B cell (primary cell): ENCODE data around the gene SLC24A4. TPM values are rescaled to one million over a fixed set of nuclear protein-coding genes. Genes with fewer than 3 reads are reported as not detected.

Experiments used
- ATAC-seq: fragments of 200-7000 bp; cut with Tn5 transposase; one replicate; pipeline ENCODE4 v1.10.0; 2021; ENCODE audit warnings: low read depth, mild to moderate bottlenecking, moderate number of reproducible peaks, moderate library complexity
- CTCF ChIA-PET: fragments of 350-600 bp; sonication (Branson Sonifier 250); formaldehyde crosslinking; loops from one replicate; lab custom pipeline; 2021; ENCODE audit warnings: antibody characterized with exemption, inconsistent platforms; lab: Charles Lee
- POLR2A ChIA-PET: fragments of 350-600 bp; sonication (Branson Sonifier 250); formaldehyde crosslinking; loops from one replicate; lab custom pipeline; 2021; ENCODE audit warnings: antibody characterized with exemption; lab: Charles Lee
- DNase-seq: peaks from one replicate; pipeline ENCODE4 v3.0.0; 2013
- H2AFZ ChIP-seq: 2 replicates; pipeline ENCODE4 v1.6.1; 2012; ENCODE audit warnings: mild to moderate bottlenecking, low read depth, low read length; ENCODE audit not compliant: insufficient read depth, poor library complexity, severe bottlenecking
- H3K27ac ChIP-seq, 2 donors: 1 replicate in 1 of 2; 2 replicates in 1 of 2; pipeline ENCODE4 v1.5.1; 2012 to 2013; ENCODE audit warnings: low read length in 2 of 2, mild to moderate bottlenecking in 2 of 2, moderate library complexity in 1 of 2
- H3K27me3 ChIP-seq, 4 experiments: fragments of 200-600 bp in 1 of 4; sonication (generic) in 1 of 4; replicated peaks in 1 of 4; 1 replicate in 2 of 4; 2 replicates in 2 of 4; pipeline versions ENCODE4 v1.6.1 to v1.7.0; 2013 to 2016; ENCODE audit warnings: low read length in 3 of 4, mild to moderate bottlenecking in 2 of 4, mixed read lengths in 1 of 4, moderate library complexity in 1 of 4; ENCODE audit not compliant: insufficient read depth in 4 of 4, control insufficient read depth in 3 of 4; ENCODE audit errors: control extremely low read depth in 1 of 4
- H3K36me3 ChIP-seq, 2 experiments: replicated peaks in 1 of 2; 1 replicate in 1 of 2; 2 replicates in 1 of 2; pipeline versions ENCODE4 v1.6.1 to v1.7.1; 2013; ENCODE audit warnings: low read length in 1 of 2; ENCODE audit not compliant: insufficient read depth in 2 of 2, control insufficient read depth in 1 of 2; ENCODE audit errors: control extremely low read depth in 1 of 2, extremely low read depth in 1 of 2
- H3K4me1 ChIP-seq, 2 donors: fragments of 200-600 bp in 1 of 2; sonication (generic) in 1 of 2; 1 replicate in 1 of 2; 2 replicates in 1 of 2; pipeline versions ENCODE4 v1.5.1 to v1.6.1; 2013 to 2017; ENCODE audit warnings: low read length in 2 of 2; ENCODE audit not compliant: control insufficient read depth in 2 of 2, insufficient read depth in 2 of 2
- H3K4me2 ChIP-seq: replicated peaks from 2 replicates; pipeline ENCODE3; 2012; ENCODE audit warnings: mild to moderate bottlenecking, low read depth, low read length; ENCODE audit not compliant: poor library complexity, severe bottlenecking
- H3K4me3 ChIP-seq, 5 experiments: fragments of 200-600 bp in 1 of 5; sonication (generic) in 1 of 5; 1 replicate in 3 of 5; 2 replicates in 2 of 5; pipeline versions ENCODE4 v1.5.1 to v1.7.0; 2011 to 2016; ENCODE audit warnings: low read length in 4 of 5, mild to moderate bottlenecking in 4 of 5, low read depth in 2 of 5, control low read depth in 1 of 5, moderate library complexity in 1 of 5; ENCODE audit not compliant: insufficient read depth in 1 of 5; ENCODE audit errors: control extremely low read depth in 1 of 5, extremely low read depth in 1 of 5
- H3K79me2 ChIP-seq: fragments of 200-600 bp; sonication (generic); one replicate; pipeline ENCODE4 v1.6.0; 2016; ENCODE audit warnings: low read length; ENCODE audit not compliant: control insufficient read depth, insufficient read depth
- H3K9ac ChIP-seq: fragments of 200-600 bp; sonication (generic); 2 replicates; pipeline ENCODE4 v1.6.1; 2017; ENCODE audit warnings: mild to moderate bottlenecking, low read length, moderate library complexity
- H3K9me3 ChIP-seq, 3 donors: one replicate each; pipeline versions ENCODE4 v1.6.1 to v1.7.1; 2013; ENCODE audit warnings: low read length in 2 of 3; ENCODE audit not compliant: control insufficient read depth in 2 of 3, insufficient read depth in 1 of 3; ENCODE audit errors: control extremely low read depth in 1 of 3
- H4K20me1 ChIP-seq: 2 replicates; pipeline ENCODE4 v1.6.0; 2012; ENCODE audit warnings: mild to moderate bottlenecking, low read length; ENCODE audit not compliant: insufficient read depth, control insufficient read depth, poor library complexity, severe bottlenecking
- H3K27ac Mint-ChIP-seq: one replicate; pipeline ENCODE4 v1.8.0; 2021; ENCODE audit warnings: mixed read lengths
- H3K27me3 Mint-ChIP-seq: one replicate; pipeline ENCODE4 v1.8.0; 2021; ENCODE audit warnings: mixed read lengths
- H3K4me1 Mint-ChIP-seq: one replicate; pipeline ENCODE4 v1.8.0; 2021; ENCODE audit warnings: mixed read lengths
- H3K4me3 Mint-ChIP-seq: one replicate; pipeline ENCODE4 v1.8.0; 2021; ENCODE audit warnings: mixed read lengths
- H3K9me3 Mint-ChIP-seq: one replicate; pipeline ENCODE4 v1.8.0; 2022; ENCODE audit warnings: mixed read lengths; ENCODE audit not compliant: insufficient read depth
- CTCF ChIP-seq: fragments of 200-600 bp; IDR thresholded peaks from one replicate; pipeline ENCODE4 v1.8.0; 2022; ENCODE audit warnings: antibody characterized with exemption, mild to moderate bottlenecking
- EZH2 ChIP-seq: IDR thresholded peaks from 2 replicates; pipeline ENCODE4 v1.6.1; 2012; ENCODE audit warnings: borderline replicate concordance, low read depth, mild to moderate bottlenecking, moderate library complexity, low read length; ENCODE audit not compliant: insufficient read depth, poor library complexity, severe bottlenecking
- WGBS: methylation state at CpG from one replicate; pipeline ENCODE4 v1.1.5; 2013; ENCODE audit warnings: missing lambda C conversion rate; ENCODE audit not compliant: insufficient coverage; 5-methylcytosine and 5-hydroxymethylcytosine counted together
- intact Hi-C: fragments of 100-400 bp; cut with micrococcal nuclease; formaldehyde crosslinking; loops from one replicate; pipeline ENCODE4 v1.10.0; 2022
- polyA plus RNA-seq: library from polyadenylated mRNA; depleted of rRNA; stranded (reverse); fragments of >200 nt; gene quantifications from 2 replicates; pipeline ENCODE4 v1.2.3, GENCODE V29; 2012
- total RNA-seq, 2 donors: library from RNA; stranded (reverse); fragments of 120-200 nt in 1 of 2; gene quantifications; 1 replicate in 1 of 2; 2 replicates in 1 of 2; pipeline versions ENCODE4 v1.2.3 to v1.2.4, GENCODE V29; 2013 to 2022

Gene SLC24A4
- total and polyA plus RNA-seq, 2 donors (not counting 1 experiment from before 2014, with no cell fraction given) = 0.19 TPM; not detected in 1

- no peaks in the 10 kb centered on the region for H3K27me3 ChIP-seq
- intact Hi-C loops = no loop called here
- DNase-seq (no peak), ATAC-seq (no peak)
- H3K4me1 ChIP-seq = peaks cover 18 to 20% of the 10 kb centered on the region in 2 donors
- no peak overlapping the region for H3K4me3 Mint-ChIP-seq
- no peak for TF ChIP-seq CTCF
- TF ChIP-seq EZH2 = no peak
- no peak overlapping the region for H3K27ac ChIP-seq
- peaks cover 0 to 2% (median 0%) of the 10 kb centered on the region in 3 donors for H3K9me3 ChIP-seq
- H3K79me2 ChIP-seq = peaks cover 31% of the 10 kb centered on the region
- CTCF ChIA-PET = interaction anchor here (0.6 to 1.7 kb wide), 2 partner anchors 45 to 631 kb away, joined by 3 to 8 read pairs; no protein-coding TSS in a partner anchor
- H3K4me1 Mint-ChIP-seq = peaks cover 27% of the 10 kb centered on the region
- H3K36me3 ChIP-seq = no peaks in the 10 kb centered on the region
- no peak overlapping the region for H3K9ac ChIP-seq
- H3K27me3 Mint-ChIP-seq = no peaks in the 10 kb centered on the region
- H3K27ac Mint-ChIP-seq = no peak overlapping the region
- no peaks in the 10 kb centered on the region for H3K9me3 Mint-ChIP-seq
- POLR2A ChIA-PET = interaction anchor here (0.6 kb wide), 2 partner anchors 109 to 174 kb away, joined by 3 to 6 read pairs; no protein-coding TSS in a partner anchor
- 100% methylated on average over 1 of the region's 6 CpGs for WGBS
- H4K20me1 ChIP-seq = peaks cover 13% of the 10 kb centered on the region
- no peak overlapping the region for H3K4me3 ChIP-seq
- no peak overlapping the region for H3K4me2 ChIP-seq
- no peak overlapping the region for H2AFZ ChIP-seq
These were observed 221.2 kb downstream of the SLC24A4 start for GRCh38 chr14:92544051-92544720.

GRCh38 chr14:92546347-92547053 lies 223.5 kb downstream of the SLC24A4 start:
- no peak for DNase-seq
- peaks cover 0 to 3% (median 0%) of the 10 kb centered on the region in 3 donors for H3K9me3 ChIP-seq
- 100% methylated on average over 2 of the region's 7 CpGs for WGBS
- peaks cover 10% of the 10 kb centered on the region for H3K27me3 Mint-ChIP-seq
- peaks cover 10% of the 10 kb centered on the region for H3K79me2 ChIP-seq
- H3K36me3 ChIP-seq = no peaks in the 10 kb centered on the region
- H3K27ac Mint-ChIP-seq = no peak overlapping the region
- H3K4me3 Mint-ChIP-seq = no peak overlapping the region
- H3K4me2 ChIP-seq = no peak overlapping the region
- H3K27me3 ChIP-seq = no peaks in the 10 kb centered on the region
- ATAC-seq = no peak
- no peak overlapping the region for H3K4me3 ChIP-seq
- no peak overlapping the region for H3K9ac ChIP-seq
- H3K4me1 Mint-ChIP-seq = peaks cover 20% of the 10 kb centered on the region
- no peak overlapping the region for H2AFZ ChIP-seq
- intact Hi-C loops = no loop called here
- no peak for TF ChIP-seq CTCF
- no peak for TF ChIP-seq EZH2
- CTCF ChIA-PET = interaction anchor here (0.6 kb wide), 1 partner anchor 8 kb away, joined by 4 read pairs; no protein-coding TSS in a partner anchor
- H3K9me3 Mint-ChIP-seq = no peaks in the 10 kb centered on the region
- peaks cover 34% of the 10 kb centered on the region for H4K20me1 ChIP-seq
- peaks cover 6 to 7% of the 10 kb centered on the region in 2 donors for H3K4me1 ChIP-seq
- POLR2A ChIA-PET = no interaction called here
- H3K27ac ChIP-seq = no peak overlapping the region
